Fibroblast of lung (primary cell): ENCODE measurements around the gene USP37. TPM values are rescaled to one million over a fixed set of nuclear protein-coding genes. Genes with fewer than 3 reads are reported as not detected.

Experiments
- DNase-seq, 2 donors: peaks; one replicate each; pipeline versions ENCODE4 v3.0.0 to v3.0.0-alpha.2; 2010; ENCODE audit warnings: low read depth in 2 of 2
- H2AFZ ChIP-seq: 2 replicates; pipeline ENCODE4 v1.5.1; 2012; ENCODE audit warnings: low read length, control low read depth, inconsistent platforms
- H3K27ac ChIP-seq: 2 replicates; pipeline ENCODE4 v1.5.1; 2011; ENCODE audit warnings: low read length, control low read depth; ENCODE audit not compliant: insufficient read depth
- H3K27me3 ChIP-seq: 2 replicates; pipeline ENCODE4 v1.5.1; 2011; ENCODE audit warnings: mild to moderate bottlenecking, low read length; ENCODE audit not compliant: control insufficient read depth, insufficient read depth
- H3K36me3 ChIP-seq: 2 replicates; pipeline ENCODE4 v1.5.1; 2011; ENCODE audit warnings: low read length; ENCODE audit not compliant: control insufficient read depth, insufficient read depth
- H3K4me1 ChIP-seq: 2 replicates; pipeline ENCODE4 v1.5.1; 2011; ENCODE audit warnings: low read length; ENCODE audit not compliant: control insufficient read depth, insufficient read depth; ENCODE audit errors: extremely low read depth
- H3K4me2 ChIP-seq: 2 replicates; pipeline ENCODE4 v1.5.1; 2011; ENCODE audit warnings: low read length, control low read depth; ENCODE audit not compliant: insufficient read depth; ENCODE audit errors: extremely low read depth
- H3K4me3 ChIP-seq, 4 experiments: fragments of 200-600 bp in 1 of 4; sonication (generic) in 1 of 4; replicated peaks in 1 of 4; 2 replicates each; pipeline ENCODE4 v1.5.1; 2011 to 2016; ENCODE audit warnings: low read length in 4 of 4, low read depth in 3 of 4, mild to moderate bottlenecking in 3 of 4, control low read depth in 2 of 4, inconsistent platforms in 1 of 4, mixed read lengths in 1 of 4; ENCODE audit not compliant: insufficient read depth in 1 of 4; ENCODE audit errors: control extremely low read depth in 1 of 4
- H3K79me2 ChIP-seq: 2 replicates; pipeline ENCODE4 v1.5.1; 2012; ENCODE audit warnings: mild to moderate bottlenecking, low read length, inconsistent platforms; ENCODE audit not compliant: control insufficient read depth, insufficient read depth
- H3K9ac ChIP-seq: 2 replicates; pipeline ENCODE4 v1.5.1; 2011; ENCODE audit warnings: mild to moderate bottlenecking, low read length, control low read depth; ENCODE audit not compliant: insufficient read depth
- H3K9me3 ChIP-seq: 2 replicates; pipeline ENCODE4 v1.5.1; 2012; ENCODE audit warnings: low read depth, low read length; ENCODE audit not compliant: control insufficient read depth, insufficient read depth
- H4K20me1 ChIP-seq: 2 replicates; pipeline ENCODE4 v1.5.1; 2011; ENCODE audit warnings: low read length; ENCODE audit not compliant: control insufficient read depth, insufficient read depth; ENCODE audit errors: extremely low read depth
- EZH2 ChIP-seq: IDR thresholded peaks from 2 replicates; pipeline ENCODE4 v1.5.1; 2012; ENCODE audit warnings: low read length, control low read depth, mild to moderate bottlenecking; ENCODE audit errors: missing control alignments
- polyA plus RNA-seq, 2 donors: library from polyadenylated mRNA; depleted of rRNA in 1 of 2; stranded (reverse) in 1 of 2; unstranded in 1 of 2; fragments of >200 nt; gene quantifications; 2 replicates each; pipeline ENCODE4 v1.2.1, GENCODE V29; 2011 to 2012; ENCODE audit warnings: missing spikeins in 1 of 2
- total RNA-seq: library from RNA; depleted of rRNA; stranded (reverse); fragments of >200 nt; gene quantifications from 2 replicates; pipeline ENCODE4 v1.2.1, GENCODE V29; 2014
- TF ChIP-seq, protein P1 (sequence below), 2 donors: IDR thresholded peaks in 1 of 2; conservative IDR thresholded peaks in 1 of 2; 1 replicate in 1 of 2; 2 replicates in 1 of 2; pipeline ENCODE4 v1.5.1; 2011 to 2012; ENCODE audit warnings: low read length in 2 of 2, control low read depth in 1 of 2, inconsistent platforms in 1 of 2, low read depth in 1 of 2, mild to moderate bottlenecking in 1 of 2

The USP37 gene
- total and polyA plus RNA-seq, 2 donors (not counting 1 experiment from before 2014, with no cell fraction given) = 4.6 to 8.3 TPM

DNA sequence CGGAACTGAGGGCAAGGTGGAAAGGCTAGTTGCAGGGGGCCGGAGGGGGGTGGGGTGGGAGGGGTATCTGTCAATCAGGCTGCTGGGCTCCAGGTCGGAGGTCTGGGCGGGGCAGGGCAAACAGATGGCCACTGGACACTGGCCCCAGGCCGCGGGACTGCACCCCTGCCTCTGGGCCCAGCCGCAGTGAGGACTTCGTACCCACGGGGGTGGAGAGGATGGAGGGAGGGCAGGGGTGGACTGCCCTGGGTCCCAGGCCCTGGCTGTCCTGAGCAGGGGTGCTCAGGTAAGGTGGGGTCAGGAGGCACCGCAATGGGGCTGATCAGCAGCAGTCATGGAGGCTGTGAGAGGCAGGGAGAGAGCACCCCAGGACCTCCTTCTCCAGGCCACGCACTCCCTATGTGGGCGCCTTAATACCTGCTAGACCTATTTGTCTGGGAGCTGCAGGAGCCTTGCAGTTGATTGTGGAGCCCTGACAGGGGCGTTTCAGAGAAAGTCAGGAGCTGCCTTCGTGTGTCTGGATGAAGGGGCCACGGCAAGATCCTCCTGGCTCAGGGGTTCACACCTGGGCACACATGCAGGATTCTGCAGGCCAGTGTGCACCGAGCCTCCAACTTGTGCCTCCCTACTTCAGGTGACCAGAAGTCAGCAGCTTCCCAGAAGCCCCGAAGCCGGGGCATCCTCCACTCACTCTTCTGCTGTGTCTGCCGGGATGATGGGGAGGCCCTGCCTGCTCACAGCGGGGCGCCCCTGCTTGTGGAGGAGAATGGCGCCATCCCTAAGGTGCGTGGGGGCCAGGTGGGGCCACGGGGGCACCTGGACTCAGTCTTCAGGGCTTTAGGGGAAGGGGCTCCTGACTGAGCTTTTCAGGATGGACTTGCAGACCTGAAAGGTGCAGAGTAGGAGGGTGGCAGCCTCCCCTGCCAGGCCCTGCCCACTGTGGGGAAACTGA lies 166.9 kb downstream of the USP37 start:
- peak overlapping the region; percentile 71 for H3K27ac ChIP-seq
- no peak for TF ChIP-seq EZH2
- TF ChIP-seq, protein P1, sequence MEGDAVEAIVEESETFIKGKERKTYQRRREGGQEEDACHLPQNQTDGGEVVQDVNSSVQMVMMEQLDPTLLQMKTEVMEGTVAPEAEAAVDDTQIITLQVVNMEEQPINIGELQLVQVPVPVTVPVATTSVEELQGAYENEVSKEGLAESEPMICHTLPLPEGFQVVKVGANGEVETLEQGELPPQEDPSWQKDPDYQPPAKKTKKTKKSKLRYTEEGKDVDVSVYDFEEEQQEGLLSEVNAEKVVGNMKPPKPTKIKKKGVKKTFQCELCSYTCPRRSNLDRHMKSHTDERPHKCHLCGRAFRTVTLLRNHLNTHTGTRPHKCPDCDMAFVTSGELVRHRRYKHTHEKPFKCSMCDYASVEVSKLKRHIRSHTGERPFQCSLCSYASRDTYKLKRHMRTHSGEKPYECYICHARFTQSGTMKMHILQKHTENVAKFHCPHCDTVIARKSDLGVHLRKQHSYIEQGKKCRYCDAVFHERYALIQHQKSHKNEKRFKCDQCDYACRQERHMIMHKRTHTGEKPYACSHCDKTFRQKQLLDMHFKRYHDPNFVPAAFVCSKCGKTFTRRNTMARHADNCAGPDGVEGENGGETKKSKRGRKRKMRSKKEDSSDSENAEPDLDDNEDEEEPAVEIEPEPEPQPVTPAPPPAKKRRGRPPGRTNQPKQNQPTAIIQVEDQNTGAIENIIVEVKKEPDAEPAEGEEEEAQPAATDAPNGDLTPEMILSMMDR (conservative IDR thresholded peaks at IDR 0.05 in 1 of 2, IDR thresholded peaks at IDR 0.05 in 1 of 2; ENCODE audit: low read depth in 1 of 2, low read length in 2 of 2) = no peak
- no peaks in the 10 kb centered on the region for H3K9me3 ChIP-seq
- no peak overlapping the region for H2AFZ ChIP-seq
- H3K27me3 ChIP-seq = no peaks in the 10 kb centered on the region
- H3K79me2 ChIP-seq = peaks cover 29% of the 10 kb centered on the region
- H3K4me3 ChIP-seq = peak overlapping the region; percentile 65 to 96 (median 78)
- no peak for DNase-seq
- peak overlapping the region; percentile 85 for H3K4me2 ChIP-seq
- no peaks in the 10 kb centered on the region for H4K20me1 ChIP-seq
- H3K9ac ChIP-seq = peak overlapping the region; percentile 41
- peaks cover 31% of the 10 kb centered on the region for H3K4me1 ChIP-seq
- peaks cover 19% of the 10 kb centered on the region for H3K36me3 ChIP-seq

Other genes with a start within 250 kb of the USP37 start
- gene CATIP, start 211.5 kb downstream of the USP37 start, total RNA-seq = under 0.01 and 0.17 TPM in 2 replicates
- gene CATIP, start 211.5 kb downstream of the USP37 start, polyA plus RNA-seq = not detected in 2 replicates
- gene SLC11A1, start 186.1 kb downstream of the USP37 start, total RNA-seq = 0.17 and 0.26 TPM in 2 replicates
- gene SLC11A1, start 186.1 kb downstream of the USP37 start, polyA plus RNA-seq = 0.02 and 0.03 TPM in 2 replicates
- gene CTDSP1, start 168.5 kb downstream of the USP37 start, total RNA-seq = 40.6 and 45.4 TPM in 2 replicates
- gene CTDSP1, start 168.5 kb downstream of the USP37 start, polyA plus RNA-seq = 69.6 and 71.6 TPM in 2 replicates
- gene VIL1, start 149.2 kb downstream of the USP37 start, total RNA-seq = not detected in 2 replicates
- not detected in 2 replicates for gene VIL1, start 149.2 kb downstream of the USP37 start, polyA plus RNA-seq
- gene CNOT9, start 488 bp upstream of the USP37 start, total RNA-seq = 31.1 and 31.4 TPM in 2 replicates
- gene CNOT9, start 488 bp upstream of the USP37 start, polyA plus RNA-seq = 45.9 and 70.1 TPM in 2 replicates
- gene PLCD4, start 39.5 kb upstream of the USP37 start, total RNA-seq = 3.9 and 10.7 TPM in 2 replicates
- gene PLCD4, start 39.5 kb upstream of the USP37 start, polyA plus RNA-seq = 4.1 and 5.8 TPM in 2 replicates
- 5.6 and 7.3 TPM in 2 replicates for gene ZNF142, start 91.3 kb upstream of the USP37 start, total RNA-seq
- 4.3 and 8.1 TPM in 2 replicates for gene ZNF142, start 91.3 kb upstream of the USP37 start, polyA plus RNA-seq
- 26.2 and 38.3 TPM in 2 replicates for gene BCS1L, start 91.3 kb upstream of the USP37 start, total RNA-seq
- gene BCS1L, start 91.3 kb upstream of the USP37 start, polyA plus RNA-seq = 28.8 and 38.8 TPM in 2 replicates
- gene RNF25, start 103.7 kb upstream of the USP37 start, total RNA-seq = 26.7 and 39.1 TPM in 2 replicates
- gene RNF25, start 103.7 kb upstream of the USP37 start, polyA plus RNA-seq = 42.1 and 75.0 TPM in 2 replicates
- 32.1 and 36.0 TPM in 2 replicates for gene STK36, start 103.7 kb upstream of the USP37 start, total RNA-seq
- gene STK36, start 103.7 kb upstream of the USP37 start, polyA plus RNA-seq = 21.4 and 24.7 TPM in 2 replicates
- 5.9 and 9.4 TPM in 2 replicates for gene TTLL4, start 142.5 kb upstream of the USP37 start, total RNA-seq
- gene TTLL4, start 142.5 kb upstream of the USP37 start, polyA plus RNA-seq = 6.1 and 14.4 TPM in 2 replicates
- 40.6 and 53.8 TPM in 2 replicates for gene CYP27A1, start 213.8 kb upstream of the USP37 start, total RNA-seq
- 12.7 and 16.2 TPM in 2 replicates for gene CYP27A1, start 213.8 kb upstream of the USP37 start, polyA plus RNA-seq